Breast epithelium (tissue), 4 donors: Measurements from ENCODE around the gene MDH2. TPM values are rescaled to one million over a fixed set of nuclear protein-coding genes. Genes with fewer than 3 reads are reported as not detected.
A peak's percentile ranks its signal among the peaks of the same experiment; 100 is the strongest.
"Not testable (repeated sequence)": the region's sequence is repeated elsewhere in the genome, so short reads cannot be mapped to it uniquely, and the experiment has no call there.

ENCODE experiments used
- DNase-seq, 2 donors: peaks; one replicate each; pipeline ENCODE4 v3.0.0-alpha.2; 2019; ENCODE audit warnings: low spot score in 2 of 2
- H3K27ac ChIP-seq, 2 donors: fragments of 200-600 bp; sonication (generic) in 1 of 2; one replicate each; pipeline ENCODE4 v1.5.1; 2016 to 2019; ENCODE audit warnings: mild to moderate bottlenecking in 1 of 2
- H3K27me3 ChIP-seq, 2 donors: fragments of 200-600 bp; sonication (generic) in 1 of 2; one replicate each; pipeline versions ENCODE4 v1.5.1 to v1.6.0; 2017 to 2019; ENCODE audit warnings: control low read depth in 1 of 2, mild to moderate bottlenecking in 1 of 2
- H3K36me3 ChIP-seq: fragments of 200-600 bp; one replicate; pipeline ENCODE4 v1.5.1; 2019
- H3K4me1 ChIP-seq, 2 donors: fragments of 200-600 bp; sonication (generic); one replicate each; pipeline ENCODE4 v1.5.1; 2016 to 2019; ENCODE audit warnings: control low read depth in 1 of 2
- H3K4me3 ChIP-seq, 3 donors: fragments of 200-600 bp; sonication (generic); 1 replicate in 2 of 3; 2 replicates in 1 of 3; pipeline ENCODE4 v1.5.1; 2016 to 2019; ENCODE audit warnings: mild to moderate bottlenecking in 3 of 3, moderate library complexity in 2 of 3
- H3K9me3 ChIP-seq, 2 donors: fragments of 200-600 bp; sonication (generic) in 1 of 2; one replicate each; pipeline ENCODE4 v1.5.1; 2016 to 2019; ENCODE audit warnings: control low read depth in 1 of 2
- CTCF ChIP-seq, 3 donors: fragments of 450-650 bp; IDR thresholded peaks; one replicate each; pipeline ENCODE4 v1.5.1; 2016 to 2017; ENCODE audit warnings: antibody characterized with exemption in 3 of 3, mild to moderate bottlenecking in 3 of 3, moderate library complexity in 3 of 3
- POLR2A ChIP-seq: fragments of 450-650 bp; IDR thresholded peaks from one replicate; pipeline ENCODE4 v1.6.1; 2016; ENCODE audit warnings: antibody characterized with exemption, mild to moderate bottlenecking, moderate library complexity
- POLR2AphosphoS5 ChIP-seq, 3 donors: sonication (generic); formaldehyde crosslinking; IDR thresholded peaks; one replicate each; pipeline ENCODE4 v1.6.1; 2017; ENCODE audit warnings: antibody characterized with exemption in 3 of 3
- intact Hi-C: fragments of 100-400 bp; cut with DNase I; formaldehyde crosslinking; loops from one replicate; pipeline ENCODE4 v1.15.1; 2023; ENCODE audit warnings: low total_unique reads
- total RNA-seq, 3 donors: library from RNA; depleted of rRNA; stranded (reverse); fragments of >200 nt; gene quantifications; one replicate each; pipeline ENCODE4 v1.1.0, GENCODE V29; 2016

Gene MDH2
- total RNA-seq: 10 to 100 TPM; 52.0 to 63.3 (median 61.8) TPM

GRCh38 chr7:76047811-76048667, at the start of gene MDH2, which contains the start of gene STYXL1:
Gene MDH2 (plus strand): TSS chr7:76048106. CDS start chr7:76048161, 55 bp downstream.
Gene STYXL1 (minus strand): TSS chr7:76048000. CDS start chr7:76030523, 17,477 bp downstream.
- DNase-seq: peak; percentile 90 to 93
- Histone ChIP-seq H3K9me3 (no peaks in the 10 kb centered on the region), H3K27me3 (no peaks in the 10 kb centered on the region), H3K36me3 (no peaks in the 10 kb centered on the region), H3K4me3 (peak within 1 kb of the TSS; percentile 89 to 98 (median 97)), H3K27ac (peak within 1 kb of the TSS; percentile 92 to 95), H3K4me1 (peaks cover 0 to 7% of the 10 kb centered on the region in 2 donors)
- intact Hi-C loops: no loop called here
- peak; percentile 91 to 97 (median 96) for TF ChIP-seq POLR2AphosphoS5 (IDR thresholded peaks at IDR 0.05)
- peak; percentile 85 for TF ChIP-seq POLR2A
- TF ChIP-seq CTCF (IDR thresholded peaks at IDR 0.05): no peak

GRCh38 chr7:76000566-76000965, 47.3 kb upstream of the MDH2 start:
- Histone ChIP-seq H3K27me3 (no peaks in the 10 kb centered on the region), H3K9me3 (no peaks in the 10 kb centered on the region), H3K36me3 (no peaks in the 10 kb centered on the region), H3K4me1 (no peaks in the 10 kb centered on the region), H3K4me3 (no peak overlapping the region), H3K27ac (no peak overlapping the region)
- intact Hi-C loops: loop anchor here (5.0 kb wide), 1 partner anchor 943 kb away; no protein-coding TSS in a partner anchor
- DNase-seq: no peak
- TF ChIP-seq POLR2A (no peak), CTCF (IDR thresholded peaks at IDR 0.05) (no peak), POLR2AphosphoS5 (IDR thresholded peaks at IDR 0.05) (no peak)

GRCh38 chr7:76002139-76002538, 45.8 kb upstream of the MDH2 start:
- Histone ChIP-seq H3K4me1 (no peaks in the 10 kb centered on the region), H3K4me3 (no peak overlapping the region), H3K9me3 (no peaks in the 10 kb centered on the region), H3K36me3 (no peaks in the 10 kb centered on the region), H3K27ac (no peak overlapping the region), H3K27me3 (no peaks in the 10 kb centered on the region)
- TF ChIP-seq POLR2A (no peak), POLR2AphosphoS5 (IDR thresholded peaks at IDR 0.05) (no peak), CTCF (IDR thresholded peaks at IDR 0.05) (no peak)
- no peak for DNase-seq
- intact Hi-C loops: loop anchor here (5.0 kb wide), 1 partner anchor 945 kb away; no protein-coding TSS in a partner anchor

GRCh38 chr7:76002822-76003221, 45.1 kb upstream of the MDH2 start:
- Histone ChIP-seq H3K4me3 (no peak overlapping the region), H3K36me3 (no peaks in the 10 kb centered on the region), H3K9me3 (no peaks in the 10 kb centered on the region), H3K27me3 (no peaks in the 10 kb centered on the region), H3K27ac (no peak overlapping the region), H3K4me1 (no peaks in the 10 kb centered on the region)
- DNase-seq: no peak
- TF ChIP-seq CTCF (IDR thresholded peaks at IDR 0.05): no peak
- no peak for TF ChIP-seq POLR2A
- no peak for TF ChIP-seq POLR2AphosphoS5 (IDR thresholded peaks at IDR 0.05)
- intact Hi-C loops: loop anchor here (5.0 kb wide), 1 partner anchor 946 kb away; no protein-coding TSS in a partner anchor

GRCh38 chr7:76003351-76003750, 44.6 kb upstream of the MDH2 start:
- DNase-seq: no peak
- H3K36me3 ChIP-seq: no peaks in the 10 kb centered on the region
- no peak overlapping the region for H3K27ac ChIP-seq
- intact Hi-C loops: loop anchor here (5.0 kb wide), 1 partner anchor 946 kb away; no protein-coding TSS in a partner anchor
- no peak overlapping the region for H3K4me3 ChIP-seq
- H3K4me1 ChIP-seq: no peaks in the 10 kb centered on the region
- no peak for TF ChIP-seq POLR2AphosphoS5 (IDR thresholded peaks at IDR 0.05)
- no peak for TF ChIP-seq POLR2A
- no peak for TF ChIP-seq CTCF (IDR thresholded peaks at IDR 0.05)
- H3K9me3 ChIP-seq: no peaks in the 10 kb centered on the region
- no peaks in the 10 kb centered on the region for H3K27me3 ChIP-seq

- H3K4me3 ChIP-seq, H3K36me3 ChIP-seq, H3K9me3 ChIP-seq, H3K27me3 ChIP-seq, intact Hi-C loops, DNase-seq, H3K4me1 ChIP-seq, H3K27ac ChIP-seq: not testable (repeated sequence)
These were observed 42.9 kb upstream of the MDH2 start for GRCh38 chr7:76005004-76005403.
